HG03135 (cell line): ENCODE data around the gene AGBL1.

ENCODE experiments used
- ATAC-seq: cut with Tn5 transposase; IDR thresholded peaks from one replicate; pipeline ENCODE4 v1.9.1; 2021; ENCODE audit warnings: mild to moderate bottlenecking, moderate library complexity; ENCODE audit not compliant: unreplicated experiment

The AGBL1 gene

GRCh38 chr15:86079508-86080266 is at the start of gene AGBL1:
Gene AGBL1, plus strand, starts transcription at chr15:86079871.
- no peak for ATAC-seq

- ATAC-seq: no peak
These were observed 44.8 kb upstream of the AGBL1 start for GRCh38 chr15:86034904-86035303.

- no peak for ATAC-seq
These were observed 43.4 kb upstream of the AGBL1 start for GRCh38 chr15:86036243-86036642.

GRCh38 chr15:86038491-86038890 is 41.2 kb upstream of the AGBL1 start:
- ATAC-seq: no peak

- no peak for ATAC-seq
These were observed 39.2 kb upstream of the AGBL1 start for GRCh38 chr15:86040356-86041033.

- no peak for ATAC-seq
These were observed 38.3 kb upstream of the AGBL1 start for GRCh38 chr15:86041399-86041798.

- no peak for ATAC-seq
These were observed 37.4 kb upstream of the AGBL1 start for GRCh38 chr15:86042226-86042625.

GRCh38 chr15:86044981-86045380 is 34.7 kb upstream of the AGBL1 start:
- no peak for ATAC-seq

- no peak for ATAC-seq
These were observed 25.3 kb upstream of the AGBL1 start for GRCh38 chr15:86054338-86054737.

GRCh38 chr15:86055688-86056087 is 24.0 kb upstream of the AGBL1 start:
- no peak for ATAC-seq

GRCh38 chr15:86059851-86060250 is 19.8 kb upstream of the AGBL1 start:
- no peak for ATAC-seq

GRCh38 chr15:86060674-86061073 is 19.0 kb upstream of the AGBL1 start:
- no peak for ATAC-seq

GRCh38 chr15:86061581-86061980 is 18.1 kb upstream of the AGBL1 start:
- ATAC-seq: no peak

GRCh38 chr15:86062646-86063243 is 16.9 kb upstream of the AGBL1 start:
- ATAC-seq: no peak

GRCh38 chr15:86063356-86064095 is 16.1 kb upstream of the AGBL1 start:
- no peak for ATAC-seq

- no peak for ATAC-seq
These were observed 15.3 kb upstream of the AGBL1 start for GRCh38 chr15:86064326-86064725.

- ATAC-seq: no peak
These were observed 13.4 kb upstream of the AGBL1 start for GRCh38 chr15:86066174-86066834.

GRCh38 chr15:86073281-86073680 is 6.4 kb upstream of the AGBL1 start:
- ATAC-seq: no peak

- no peak for ATAC-seq
These were observed 3.2 kb upstream of the AGBL1 start for GRCh38 chr15:86076468-86076867.

GRCh38 chr15:86077070-86077469 is 2.6 kb upstream of the AGBL1 start:
- no peak for ATAC-seq

GRCh38 chr15:86080302-86080701 is 631 bp downstream of the AGBL1 start:
- no peak for ATAC-seq
